ENCODE data around the gene DIS3L2.
A peak's percentile ranks its signal among the peaks of the same experiment; 100 is the strongest.

Gene DIS3L2

DNA sequence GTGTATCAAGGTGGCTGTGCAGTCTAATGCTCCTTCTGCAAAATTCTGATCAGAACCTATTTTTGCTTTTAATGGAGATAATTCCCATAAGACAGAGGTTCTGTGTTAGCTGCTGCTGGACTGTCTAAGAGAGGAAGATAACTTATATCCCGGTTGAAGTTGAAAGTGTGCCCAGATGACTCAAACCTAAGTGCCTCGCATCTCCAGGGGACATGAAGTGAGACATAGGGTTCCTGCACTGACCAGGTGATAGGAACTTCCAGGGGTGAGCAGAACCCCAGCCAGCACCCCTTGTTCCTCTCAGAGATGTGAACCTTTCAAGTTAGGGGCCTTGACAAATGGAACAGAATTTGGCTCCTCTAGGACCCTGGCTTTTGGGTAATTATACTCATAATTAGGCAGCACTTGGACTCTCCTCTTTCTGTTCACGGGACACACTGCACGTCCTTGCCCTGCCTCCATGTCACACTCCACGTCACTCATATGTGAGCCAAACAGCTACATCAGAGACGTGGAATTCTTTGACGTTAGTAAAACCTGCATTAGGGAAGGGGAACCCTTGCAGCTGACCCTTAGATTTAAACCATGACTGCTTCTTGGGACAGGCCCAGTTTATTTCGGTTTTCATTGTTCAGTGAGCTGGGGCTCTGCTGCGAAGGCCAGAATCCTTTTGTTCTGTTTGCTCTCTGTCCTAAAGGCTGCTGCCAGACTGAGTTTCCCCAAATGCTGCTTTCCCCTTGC is 312.6 kb downstream of the DIS3L2 start:
- H3K9me3 ChIP-seq (ENCODE audit: severe bottlenecking): no peaks in the 10 kb centered on the region
- H3K4me3 ChIP-seq (ENCODE audit: low read depth, low read length): no peak overlapping the region
- H3K27ac ChIP-seq: no peak overlapping the region
- H3K27me3 ChIP-seq (ENCODE audit: insufficient read depth, low read depth, severe bottlenecking): no peaks in the 10 kb centered on the region
- no peaks in the 10 kb centered on the region for H3K36me3 ChIP-seq
- TF ChIP-seq, protein P1, sequence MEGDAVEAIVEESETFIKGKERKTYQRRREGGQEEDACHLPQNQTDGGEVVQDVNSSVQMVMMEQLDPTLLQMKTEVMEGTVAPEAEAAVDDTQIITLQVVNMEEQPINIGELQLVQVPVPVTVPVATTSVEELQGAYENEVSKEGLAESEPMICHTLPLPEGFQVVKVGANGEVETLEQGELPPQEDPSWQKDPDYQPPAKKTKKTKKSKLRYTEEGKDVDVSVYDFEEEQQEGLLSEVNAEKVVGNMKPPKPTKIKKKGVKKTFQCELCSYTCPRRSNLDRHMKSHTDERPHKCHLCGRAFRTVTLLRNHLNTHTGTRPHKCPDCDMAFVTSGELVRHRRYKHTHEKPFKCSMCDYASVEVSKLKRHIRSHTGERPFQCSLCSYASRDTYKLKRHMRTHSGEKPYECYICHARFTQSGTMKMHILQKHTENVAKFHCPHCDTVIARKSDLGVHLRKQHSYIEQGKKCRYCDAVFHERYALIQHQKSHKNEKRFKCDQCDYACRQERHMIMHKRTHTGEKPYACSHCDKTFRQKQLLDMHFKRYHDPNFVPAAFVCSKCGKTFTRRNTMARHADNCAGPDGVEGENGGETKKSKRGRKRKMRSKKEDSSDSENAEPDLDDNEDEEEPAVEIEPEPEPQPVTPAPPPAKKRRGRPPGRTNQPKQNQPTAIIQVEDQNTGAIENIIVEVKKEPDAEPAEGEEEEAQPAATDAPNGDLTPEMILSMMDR (IDR thresholded peaks at IDR 0.05; ENCODE audit: low read depth, low read length): no peak
- DNase-seq: no peak

DNA sequence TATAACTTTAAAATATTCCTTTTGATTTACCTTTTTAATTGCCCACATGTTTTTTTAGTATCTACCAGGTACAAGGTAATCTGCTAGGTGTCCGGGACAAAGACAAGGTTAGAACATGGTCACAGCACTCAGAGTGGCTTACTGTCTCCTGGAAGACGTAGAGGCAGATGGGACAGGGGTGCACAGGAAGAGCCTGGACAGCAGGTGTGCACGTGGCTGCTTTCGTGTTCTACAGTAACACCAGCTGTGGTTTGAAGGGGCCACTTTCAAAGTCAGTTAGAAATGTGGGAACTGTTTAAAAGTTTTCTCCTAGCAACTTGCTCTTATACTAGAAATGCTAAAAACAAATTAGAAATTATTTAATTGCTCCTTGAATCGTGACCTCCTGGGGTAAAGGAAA is 314.2 kb downstream of the DIS3L2 start:
- TF ChIP-seq, protein P1 (IDR thresholded peaks at IDR 0.05; ENCODE audit: low read depth, low read length): no peak
- DNase-seq: no peak
- Histone ChIP-seq H3K27me3 (ENCODE audit: insufficient read depth, low read depth, severe bottlenecking) (no peaks in the 10 kb centered on the region), H3K9me3 (ENCODE audit: severe bottlenecking) (no peaks in the 10 kb centered on the region), H3K36me3 (no peaks in the 10 kb centered on the region), H3K27ac (no peak overlapping the region), H3K4me3 (ENCODE audit: low read depth, low read length) (no peak overlapping the region)

DNA sequence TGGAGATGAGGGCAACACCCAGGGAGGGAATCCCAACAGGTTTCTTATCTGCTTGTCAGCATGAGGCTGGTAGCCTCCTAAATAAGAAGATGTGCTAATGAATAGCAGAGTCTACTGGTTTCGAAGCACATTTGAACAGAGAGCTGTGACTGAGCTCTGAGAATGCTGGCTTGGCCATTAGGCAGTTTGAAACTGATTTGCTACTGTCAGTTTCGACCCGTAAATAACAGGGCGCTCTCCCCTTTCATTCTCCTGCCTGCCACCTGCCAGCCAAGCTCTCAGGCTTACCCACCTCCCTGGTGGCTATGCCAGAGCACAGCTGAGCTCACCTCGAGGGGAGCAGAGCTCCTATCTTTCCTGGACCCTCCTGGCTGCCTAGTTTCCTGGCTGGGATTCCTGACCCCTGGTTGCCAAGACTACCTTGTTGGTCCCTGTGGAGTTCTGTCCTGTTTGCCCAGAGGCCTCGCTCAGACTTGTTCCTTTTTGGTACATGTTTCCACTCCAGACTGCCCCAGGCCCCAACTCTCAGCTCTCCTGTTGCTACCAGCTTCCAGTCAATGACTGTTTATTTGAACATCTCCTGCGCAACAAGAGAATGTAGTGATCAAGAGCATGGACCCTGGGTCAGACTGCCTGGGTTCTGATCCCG is 314.7 kb downstream of the DIS3L2 start:
- Histone ChIP-seq H3K36me3 (no peaks in the 10 kb centered on the region), H3K27me3 (ENCODE audit: insufficient read depth, low read depth, severe bottlenecking) (no peaks in the 10 kb centered on the region), H3K27ac (no peak overlapping the region), H3K9me3 (ENCODE audit: severe bottlenecking) (no peaks in the 10 kb centered on the region), H3K4me3 (ENCODE audit: low read depth, low read length) (no peak overlapping the region)
- TF ChIP-seq, protein P1 (IDR thresholded peaks at IDR 0.05; ENCODE audit: low read depth, low read length): no peak
- DNase-seq: no peak

DNA sequence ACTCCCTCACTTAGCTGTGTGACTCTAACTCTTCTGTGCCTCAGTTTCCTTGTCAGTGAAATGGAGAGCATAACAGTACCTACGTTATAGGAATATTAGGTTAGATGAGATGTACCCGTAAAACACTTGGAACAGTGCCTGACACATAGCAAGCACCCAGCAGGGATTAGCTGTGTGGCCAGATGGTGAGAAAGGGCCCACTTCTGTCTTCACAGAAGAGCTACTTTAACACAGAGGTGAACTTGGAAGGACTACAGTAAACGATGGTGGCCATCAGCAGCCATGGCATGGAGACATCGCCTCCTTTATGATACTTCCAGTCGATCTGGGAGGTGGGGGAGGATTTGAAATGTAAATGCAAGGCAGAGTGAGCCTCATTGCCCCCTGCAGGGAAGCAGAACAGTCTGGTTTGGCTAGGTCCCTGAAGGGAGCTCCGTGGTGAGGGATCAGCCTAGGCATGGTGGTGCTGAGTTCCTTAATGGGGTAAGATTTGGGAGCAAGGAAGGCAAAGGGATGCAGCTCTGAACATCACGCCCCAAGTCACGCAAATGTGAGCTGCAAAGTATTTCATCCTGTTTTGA is 315.3 kb downstream of the DIS3L2 start:
- H3K27me3 ChIP-seq (ENCODE audit: insufficient read depth, low read depth, severe bottlenecking): no peaks in the 10 kb centered on the region
- no peak overlapping the region for H3K4me3 ChIP-seq (ENCODE audit: low read depth, low read length)
- peak; percentile 50 for DNase-seq
- no peak overlapping the region for H3K27ac ChIP-seq
- TF ChIP-seq, protein P1 (IDR thresholded peaks at IDR 0.05; ENCODE audit: low read depth, low read length): no peak
- no peaks in the 10 kb centered on the region for H3K9me3 ChIP-seq (ENCODE audit: severe bottlenecking)
- no peaks in the 10 kb centered on the region for H3K36me3 ChIP-seq

DNA sequence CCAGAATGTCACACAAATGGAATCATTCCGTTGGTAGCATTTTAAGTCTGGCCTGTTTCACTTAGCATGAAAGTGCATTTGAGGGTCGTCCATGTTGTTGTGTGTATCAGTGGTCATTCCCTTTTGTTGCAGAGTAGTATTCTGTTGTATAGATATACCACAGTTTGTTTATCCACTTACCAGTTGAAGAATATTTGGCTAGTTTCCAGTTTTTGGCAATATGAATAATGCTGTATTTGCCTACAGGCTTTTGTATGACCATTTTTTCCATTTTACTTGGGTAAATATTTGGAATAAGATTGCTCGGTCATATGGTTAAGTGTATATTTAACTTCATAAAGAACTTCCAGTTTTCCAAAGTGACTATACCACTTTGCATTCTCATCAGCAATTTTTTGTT is 317.0 kb downstream of the DIS3L2 start:
- TF ChIP-seq, protein P1 (IDR thresholded peaks at IDR 0.05; ENCODE audit: low read depth, low read length): no peak
- Histone ChIP-seq H3K27me3 (ENCODE audit: insufficient read depth, low read depth, severe bottlenecking) (no peaks in the 10 kb centered on the region), H3K36me3 (no peaks in the 10 kb centered on the region), H3K9me3 (ENCODE audit: severe bottlenecking) (no peaks in the 10 kb centered on the region), H3K4me3 (ENCODE audit: low read depth, low read length) (no peak overlapping the region), H3K27ac (no peak overlapping the region)
- no peak for DNase-seq

Measured in WERI-Rb-1 (cell line).